GM19455 (cell line): ENCODE data around the gene UNC45B.
"Not testable (repeated sequence)": the region's sequence is repeated elsewhere in the genome, so short reads cannot be mapped to it uniquely, and the experiment has no call there.

Experiments used
- ATAC-seq: cut with Tn5 transposase; IDR thresholded peaks from one replicate; pipeline ENCODE4 v1.9.1; 2021; ENCODE audit not compliant: unreplicated experiment

UNC45B gene

DNA sequence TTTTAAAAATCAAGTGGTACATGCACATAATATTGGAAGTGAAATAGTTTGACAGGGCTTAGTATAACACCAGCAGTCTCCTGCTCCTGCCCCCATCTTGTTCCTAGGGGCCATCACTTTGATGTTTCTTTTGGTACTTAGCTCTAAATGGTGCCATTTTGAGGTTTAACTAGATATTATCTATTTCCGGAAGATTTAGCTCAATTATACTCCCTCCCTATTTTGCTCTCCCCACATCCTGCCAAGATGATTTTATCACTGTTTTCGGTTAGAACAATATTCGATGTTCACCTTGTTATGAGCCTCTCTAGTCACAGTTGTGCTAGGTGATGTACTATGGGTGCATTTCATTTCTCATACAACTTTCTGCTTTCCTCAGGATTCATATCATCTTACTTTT, 66.6 kb downstream of the UNC45B start:
- ATAC-seq, result no peak

- ATAC-seq, result no peak
These were observed 67.1 kb downstream of the UNC45B start for GRCh38 chr17:35214631-35215273.

GRCh38 chr17:35217107-35217506, 69.5 kb downstream of the UNC45B start:
- ATAC-seq, result no peak

GRCh38 chr17:35218915-35219314, 71.3 kb downstream of the UNC45B start:
- ATAC-seq, result no peak

DNA sequence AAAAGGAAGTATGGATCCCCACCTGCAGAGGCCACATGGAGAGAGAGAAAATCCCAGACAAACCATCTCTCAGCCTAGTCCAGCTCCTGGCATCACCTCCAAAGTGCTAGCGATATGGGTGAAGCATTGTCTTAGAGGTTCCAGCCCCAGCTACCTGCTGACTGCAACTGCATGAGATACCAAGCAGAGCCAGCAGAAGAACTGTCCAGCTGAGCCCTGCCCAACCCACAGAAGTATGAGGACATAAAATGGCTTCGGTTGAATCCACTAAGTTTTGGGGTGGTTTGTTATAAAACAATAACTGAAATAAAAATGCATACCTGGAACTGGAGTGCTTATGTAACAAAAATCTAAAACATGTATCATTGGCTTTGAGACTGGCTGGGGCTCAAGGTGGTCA, 74.8 kb downstream of the UNC45B start:
- no peak for ATAC-seq

DNA sequence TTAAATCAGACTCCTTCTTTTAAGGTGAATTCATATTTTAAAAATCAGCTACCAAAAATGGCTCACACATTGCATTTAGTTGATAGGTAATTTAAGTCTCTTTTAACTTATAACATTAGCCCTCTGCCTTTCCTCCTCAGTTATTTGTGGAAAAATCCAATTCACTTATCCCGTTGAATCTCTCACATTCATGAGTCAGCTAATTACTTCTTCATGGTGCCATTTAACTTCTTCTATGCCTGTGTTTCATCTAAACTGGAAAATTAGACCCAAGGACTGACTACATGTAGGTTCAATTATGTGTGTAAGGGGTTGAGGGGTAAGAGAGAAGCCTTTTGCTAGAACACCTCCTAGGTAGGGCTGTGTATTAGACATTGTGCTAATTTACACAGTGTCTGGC, 76.8 kb downstream of the UNC45B start:
- no peak for ATAC-seq

- ATAC-seq, result no peak
These were observed 79.9 kb downstream of the UNC45B start for GRCh38 chr17:35227546-35227945.

DNA sequence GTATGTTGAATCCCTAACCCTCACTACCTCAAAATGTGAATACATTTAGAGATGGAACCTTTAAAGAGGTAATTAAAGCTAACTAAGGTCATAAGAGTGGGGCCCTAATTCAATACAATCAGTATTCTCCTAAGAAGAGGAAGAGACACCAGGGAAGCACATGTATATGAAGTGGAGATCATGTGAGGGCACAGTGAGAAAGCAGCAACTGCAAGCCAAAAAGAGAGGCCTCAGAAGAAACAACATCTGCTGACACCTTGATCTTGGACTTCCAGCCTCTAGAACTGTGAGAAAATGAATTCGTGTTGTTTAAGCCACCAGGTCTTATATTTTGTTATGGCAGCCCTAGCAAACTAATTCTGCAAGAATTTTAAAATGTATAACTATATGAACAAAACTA, 82.0 kb downstream of the UNC45B start:
- no peak for ATAC-seq

DNA sequence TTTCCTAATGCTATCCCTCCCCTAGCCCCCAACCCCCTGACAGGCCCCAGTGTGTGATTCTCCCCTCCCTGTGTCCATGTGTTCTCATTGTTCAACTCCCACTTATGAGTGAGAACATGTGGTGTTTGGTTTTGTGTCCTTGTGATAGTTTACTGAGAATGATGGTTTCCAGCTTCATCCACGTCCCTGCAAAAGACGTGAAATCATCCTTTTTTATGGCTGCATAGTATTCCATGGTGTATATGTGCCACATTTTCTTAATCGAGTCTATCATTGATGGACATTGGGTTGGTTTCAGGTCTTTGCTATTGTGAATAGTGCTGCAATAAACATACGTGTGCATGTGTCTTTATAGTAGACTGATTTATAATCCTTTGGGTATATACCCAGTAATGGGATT, 86.7 kb downstream of the UNC45B start:
- ATAC-seq, result not testable (repeated sequence)

GRCh38 chr17:35235289-35235688, 87.7 kb downstream of the UNC45B start:
- ATAC-seq, result no peak

DNA sequence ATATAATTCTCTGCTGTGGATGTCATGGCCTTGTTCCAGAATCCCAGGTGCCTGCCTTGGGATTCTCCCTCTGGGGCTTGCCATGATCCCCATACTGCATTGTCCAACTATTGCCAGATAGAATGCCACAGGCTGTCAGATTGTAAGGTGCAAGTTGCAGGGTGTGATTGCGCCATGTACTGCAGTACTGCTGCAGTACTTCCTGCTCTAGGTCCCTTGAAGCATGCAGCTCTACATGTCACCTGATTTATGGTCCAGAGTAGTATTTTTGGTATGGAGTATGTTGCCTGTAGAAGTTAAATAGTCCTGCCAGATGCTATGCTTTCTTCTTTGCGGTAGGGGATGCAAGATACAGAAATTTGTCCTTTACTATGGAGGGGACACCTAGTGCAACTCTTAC, 88.3 kb downstream of the UNC45B start:
- ATAC-seq, result no peak

- no peak for ATAC-seq
These were observed 89.2 kb downstream of the UNC45B start for GRCh38 chr17:35236821-35237220.

DNA sequence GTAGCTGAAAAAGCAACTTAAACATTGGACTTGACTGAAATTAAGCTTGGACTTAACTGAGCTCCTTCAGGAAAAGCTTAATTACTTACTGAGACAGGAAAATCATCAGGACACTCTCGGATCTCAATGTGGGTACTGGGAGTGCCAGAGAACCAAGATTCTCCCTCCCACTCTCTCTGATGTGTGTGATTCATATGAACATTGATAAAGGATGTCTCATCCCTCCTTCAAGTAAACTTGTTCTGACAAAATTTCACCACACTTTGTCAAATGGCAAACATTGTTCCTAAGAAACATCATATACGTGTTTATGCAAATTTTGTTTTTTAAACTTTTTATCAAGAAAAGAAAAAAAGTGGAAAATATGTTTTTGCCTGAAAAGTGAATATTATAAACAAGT, 91.2 kb downstream of the UNC45B start:
- no peak for ATAC-seq
